NOMO-1 treated with DMSO at 0.1 percent for 48 hours (cell line): ENCODE measurements around the gene MED13.
"Not testable (repeated sequence)": the region's sequence is repeated elsewhere in the genome, so short reads cannot be mapped to it uniquely, and the experiment has no call there.

Source experiments
- DNase-seq: peaks from one replicate; lab custom pipeline; 2025; ENCODE audit not compliant: unreplicated experiment; lab: John Stamatoyannopoulos, UW

MED13 gene

GRCh38 chr17:62062302-62062701 lies 2.8 kb downstream of the MED13 start:
- DNase-seq = peak; percentile 55

- DNase-seq = no peak
These were observed 5.7 kb downstream of the MED13 start for GRCh38 chr17:62059414-62059813.

- no peak for DNase-seq
These were observed 6.5 kb downstream of the MED13 start for GRCh38 chr17:62058611-62059010.

- no peak for DNase-seq
These were observed 7.4 kb downstream of the MED13 start for GRCh38 chr17:62057696-62058095.

GRCh38 chr17:62052765-62053338 lies 12.2 kb downstream of the MED13 start:
- no peak for DNase-seq

- DNase-seq = no peak
These were observed 14.0 kb downstream of the MED13 start for GRCh38 chr17:62051053-62051452.

GRCh38 chr17:62049299-62049698 lies 15.8 kb downstream of the MED13 start:
- DNase-seq = no peak

GRCh38 chr17:62048262-62048661 lies 16.8 kb downstream of the MED13 start:
- no peak for DNase-seq

- no peak for DNase-seq
These were observed 19.6 kb downstream of the MED13 start for GRCh38 chr17:62045517-62045916.

GRCh38 chr17:62045109-62045508 lies 20.0 kb downstream of the MED13 start:
- DNase-seq = no peak

GRCh38 chr17:62043602-62044001 lies 21.5 kb downstream of the MED13 start:
- no peak for DNase-seq

GRCh38 chr17:62043140-62043539 lies 21.9 kb downstream of the MED13 start:
- no peak for DNase-seq

- DNase-seq = no peak
These were observed 26.8 kb downstream of the MED13 start for GRCh38 chr17:62038248-62038647.

- no peak for DNase-seq
These were observed 31.8 kb downstream of the MED13 start for GRCh38 chr17:62033317-62033716.

GRCh38 chr17:62032480-62032879 lies 32.6 kb downstream of the MED13 start:
- no peak for DNase-seq

- DNase-seq = no peak
These were observed 34.8 kb downstream of the MED13 start for GRCh38 chr17:62030264-62030663.

- DNase-seq = no peak
These were observed 40.2 kb downstream of the MED13 start for GRCh38 chr17:62024866-62025265.

GRCh38 chr17:62017912-62018311 lies 47.2 kb downstream of the MED13 start:
- no peak for DNase-seq

GRCh38 chr17:62017496-62017895 lies 47.6 kb downstream of the MED13 start:
- DNase-seq = no peak

GRCh38 chr17:62014526-62014925 lies 50.6 kb downstream of the MED13 start:
- no peak for DNase-seq

- DNase-seq = no peak
These were observed 55.9 kb downstream of the MED13 start for GRCh38 chr17:62009220-62009619.

GRCh38 chr17:62008294-62008693 lies 56.8 kb downstream of the MED13 start:
- DNase-seq = no peak

- DNase-seq = no peak
These were observed 60.7 kb downstream of the MED13 start for GRCh38 chr17:62004388-62004787.

GRCh38 chr17:62003141-62003540 lies 61.9 kb downstream of the MED13 start:
- DNase-seq = not testable (repeated sequence)
